Stimulated activated CD8-positive, alpha-beta memory T cell treated with anti-CD3 and anti-CD28 coated beads, Interleukin-15, amount 100 ng/mL, for 4 hours (primary cell): ENCODE results near the gene GPD2.

ENCODE experiments used
- DNase-seq, 2 donors: peaks; one replicate each; pipeline ENCODE4 v3.0.0-alpha.2; 2020; ENCODE audit warnings: low read depth in 2 of 2

GPD2 gene

DNA sequence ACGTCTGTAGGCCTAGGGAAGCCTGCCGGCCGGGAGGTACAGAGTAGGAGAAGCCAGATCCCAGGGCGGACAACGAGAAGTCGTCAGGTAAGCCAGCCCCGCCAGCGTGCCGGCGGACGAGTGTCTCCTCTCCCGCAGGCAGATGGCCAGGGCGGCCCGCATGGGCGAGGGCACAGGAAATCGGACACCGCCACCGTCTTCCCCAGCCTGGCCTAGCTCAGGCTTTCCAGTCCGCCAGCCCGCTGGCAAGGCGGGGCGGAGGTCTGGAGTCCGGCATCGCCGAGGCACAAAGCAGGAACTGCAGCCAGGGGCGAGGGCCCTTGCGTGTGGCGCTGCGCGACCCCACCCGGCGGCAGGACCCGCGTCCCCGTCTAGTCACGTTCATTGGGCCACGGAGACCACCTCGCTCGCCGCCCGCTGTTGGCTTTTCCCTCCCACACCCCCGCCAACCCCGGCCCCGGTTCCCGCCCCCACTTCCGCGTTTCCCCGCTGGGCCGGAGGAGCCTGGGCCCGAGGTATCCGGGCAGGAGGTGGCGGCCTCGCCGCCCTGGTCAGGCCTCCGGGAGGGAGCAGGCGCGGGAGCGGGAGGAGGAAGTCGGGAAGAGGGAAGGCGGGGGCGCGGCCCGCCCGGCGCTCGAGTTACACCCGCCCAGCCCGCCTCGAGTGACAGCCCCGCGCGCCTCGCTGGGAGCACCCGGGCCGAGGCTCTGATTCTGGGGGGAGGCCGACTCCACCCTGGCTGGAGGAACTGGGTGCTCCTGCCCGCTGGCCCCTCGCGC, at the start of gene GPD2:
Gene GPD2, plus strand, starts transcription at position 662 of the 779 bp plus-strand sequence. CDS start 39,727 bp downstream, outside the sequence.
- peak; percentile 32 to 45 for DNase-seq

DNA sequence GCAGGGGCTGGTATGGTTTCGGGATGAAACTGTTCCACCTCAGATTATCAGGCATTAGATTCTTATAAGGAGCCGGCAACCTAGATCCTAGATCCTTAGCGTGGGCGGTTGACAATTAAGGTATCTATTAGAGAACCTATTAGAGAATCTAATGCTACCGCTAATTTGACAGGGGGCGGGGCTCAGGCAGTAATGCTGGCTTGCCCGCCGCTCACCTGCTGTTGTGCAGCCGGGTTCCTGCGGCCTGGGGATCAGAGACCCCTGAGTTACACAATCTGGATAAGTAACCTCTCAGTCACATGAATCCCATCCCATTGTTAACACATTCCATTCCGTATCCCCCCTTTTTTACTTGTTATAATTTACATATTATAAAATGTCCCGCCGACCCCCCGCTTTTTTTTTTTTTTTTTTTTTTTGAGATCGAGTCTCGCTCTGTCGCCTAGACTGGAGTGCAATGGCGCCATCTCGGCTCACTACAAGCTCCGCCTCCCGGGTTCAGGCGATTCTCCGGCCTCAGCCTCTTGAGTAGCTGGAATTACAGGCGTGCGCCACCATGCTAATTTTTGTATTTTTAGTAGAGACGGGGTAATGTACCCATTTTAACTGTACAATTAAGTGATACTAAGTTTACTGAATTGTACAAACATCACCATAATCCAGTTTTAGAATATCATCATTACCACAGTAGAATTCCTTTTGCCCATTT, 42.0 kb upstream of the GPD2 start:
- DNase-seq: no peak

DNA sequence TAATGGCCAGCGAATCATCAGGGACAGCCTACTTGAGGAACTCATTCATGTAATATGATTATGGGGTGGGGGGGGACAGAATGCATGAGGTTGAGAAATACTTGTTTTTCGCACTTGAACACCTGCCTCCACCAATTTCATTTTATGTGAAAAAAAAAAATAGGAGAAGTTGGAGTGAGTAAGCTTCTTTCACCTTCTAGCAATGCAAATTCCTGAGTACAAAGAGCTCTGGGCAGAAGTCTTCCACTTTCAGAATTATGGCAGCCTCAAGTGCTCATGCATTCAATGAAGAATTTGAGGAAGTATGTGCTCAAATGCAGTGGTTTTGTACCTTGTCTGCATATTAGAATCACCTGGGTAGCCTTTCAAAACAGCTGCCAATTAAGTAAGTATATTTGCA, 40.1 kb upstream of the GPD2 start:
- no peak for DNase-seq

DNA sequence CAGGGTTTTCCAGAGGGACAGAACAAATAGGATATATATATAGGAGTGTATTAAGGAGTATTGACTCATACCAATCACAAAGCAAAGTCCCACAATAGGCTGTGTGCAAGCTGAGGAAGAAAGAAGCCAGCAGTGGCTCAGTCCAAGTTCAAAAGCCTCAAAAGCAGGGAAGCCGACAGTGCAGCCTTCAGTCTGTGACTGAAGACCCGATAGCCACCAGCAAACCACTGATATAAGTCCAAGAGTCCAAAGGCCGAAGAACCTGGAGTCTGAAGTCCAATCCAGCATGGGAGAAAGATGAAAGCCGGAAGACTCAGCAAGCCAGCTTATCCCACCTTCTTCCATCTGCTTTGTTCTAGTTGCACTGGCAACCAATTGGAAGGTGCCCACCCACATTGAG, 39.0 kb upstream of the GPD2 start:
- DNase-seq: no peak

DNA sequence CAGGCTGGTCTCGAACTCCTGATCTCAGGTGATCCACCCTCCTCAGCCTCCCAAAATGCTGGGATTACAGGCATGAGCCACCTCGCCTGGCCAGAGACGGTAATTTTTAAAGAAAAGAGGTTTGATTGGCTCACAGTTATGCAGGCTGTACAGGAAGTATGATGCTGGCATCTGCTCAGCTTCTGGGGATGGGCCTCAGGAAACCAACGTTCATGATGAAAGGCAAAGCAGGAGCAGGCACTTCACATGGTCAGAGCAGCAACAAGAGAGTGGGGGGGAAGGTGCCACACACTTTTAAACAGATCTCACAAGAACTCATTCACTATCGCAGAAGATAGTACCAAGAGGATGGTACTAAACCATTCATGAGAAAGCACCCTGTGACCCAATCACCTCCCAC, 38.0 kb upstream of the GPD2 start:
- no peak for DNase-seq

DNA sequence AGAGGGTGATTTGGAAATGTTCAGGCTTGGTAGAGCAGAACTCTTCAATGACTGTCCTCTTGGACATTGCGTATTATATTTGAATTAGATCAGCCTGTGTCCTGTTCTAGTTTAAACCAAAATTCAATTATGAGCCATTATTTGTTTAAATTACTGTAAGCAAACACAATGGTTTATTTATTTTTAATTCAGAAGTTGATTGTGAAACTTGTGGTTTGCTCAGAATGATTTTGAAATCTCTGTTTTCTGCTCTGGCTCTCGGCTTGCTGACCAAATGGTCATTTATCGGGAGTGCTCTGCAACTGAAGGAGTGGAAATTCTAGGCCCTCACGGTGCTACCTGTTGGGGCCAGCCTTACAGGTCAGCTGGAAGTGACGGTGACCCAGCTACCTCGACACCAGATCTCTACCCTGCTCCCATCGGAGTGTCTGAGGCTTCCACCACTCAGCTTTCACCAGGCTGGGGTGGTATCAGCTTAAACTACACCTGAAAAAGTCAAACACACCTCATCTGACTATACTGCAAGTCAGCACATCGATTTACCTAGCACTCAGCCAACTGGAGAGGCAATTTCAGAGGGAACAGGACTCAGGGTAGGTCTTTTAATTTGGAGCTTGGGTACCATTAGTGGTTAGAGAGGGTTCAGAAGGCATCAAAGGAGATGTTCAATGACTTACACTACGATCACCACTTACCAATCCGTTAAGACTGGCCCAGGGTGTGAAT, 36.8 kb upstream of the GPD2 start:
- DNase-seq: no peak

DNA sequence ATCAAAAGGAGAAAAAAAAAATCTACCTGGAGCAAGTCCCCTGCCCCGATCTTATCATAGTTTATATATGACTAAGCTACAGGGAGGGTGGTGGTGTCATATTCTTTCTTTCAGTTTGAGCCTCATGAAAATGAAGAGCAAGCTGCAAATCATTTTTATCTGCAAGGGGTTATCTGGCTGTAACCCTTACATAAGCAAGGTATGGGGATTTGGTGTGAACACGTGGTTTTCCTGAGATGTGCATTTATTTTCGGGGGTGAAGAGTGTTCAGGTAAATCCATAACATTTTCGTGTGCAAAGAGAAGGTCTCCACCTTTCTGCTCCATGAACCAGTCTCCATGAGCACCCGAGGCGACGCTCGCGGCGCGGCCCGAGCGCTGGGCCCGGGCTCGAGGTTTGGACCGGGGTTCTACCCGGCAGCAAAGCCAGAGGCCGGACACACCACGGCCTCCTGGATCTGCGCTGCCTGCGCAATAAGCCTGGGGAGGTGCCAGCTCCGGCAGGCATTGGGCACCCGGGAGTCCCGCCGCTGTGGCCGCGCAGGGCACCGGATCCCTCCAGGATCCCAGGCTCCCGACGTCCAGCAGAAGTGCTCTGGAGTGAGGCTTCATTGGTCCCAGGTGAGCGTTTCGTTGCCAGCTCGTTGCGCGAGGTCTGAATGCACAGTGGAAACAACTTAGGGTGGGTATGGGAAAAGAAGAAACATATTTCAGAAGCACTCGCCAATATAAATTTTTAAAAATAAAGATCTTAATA, 36.1 kb upstream of the GPD2 start:
- no peak for DNase-seq

DNA sequence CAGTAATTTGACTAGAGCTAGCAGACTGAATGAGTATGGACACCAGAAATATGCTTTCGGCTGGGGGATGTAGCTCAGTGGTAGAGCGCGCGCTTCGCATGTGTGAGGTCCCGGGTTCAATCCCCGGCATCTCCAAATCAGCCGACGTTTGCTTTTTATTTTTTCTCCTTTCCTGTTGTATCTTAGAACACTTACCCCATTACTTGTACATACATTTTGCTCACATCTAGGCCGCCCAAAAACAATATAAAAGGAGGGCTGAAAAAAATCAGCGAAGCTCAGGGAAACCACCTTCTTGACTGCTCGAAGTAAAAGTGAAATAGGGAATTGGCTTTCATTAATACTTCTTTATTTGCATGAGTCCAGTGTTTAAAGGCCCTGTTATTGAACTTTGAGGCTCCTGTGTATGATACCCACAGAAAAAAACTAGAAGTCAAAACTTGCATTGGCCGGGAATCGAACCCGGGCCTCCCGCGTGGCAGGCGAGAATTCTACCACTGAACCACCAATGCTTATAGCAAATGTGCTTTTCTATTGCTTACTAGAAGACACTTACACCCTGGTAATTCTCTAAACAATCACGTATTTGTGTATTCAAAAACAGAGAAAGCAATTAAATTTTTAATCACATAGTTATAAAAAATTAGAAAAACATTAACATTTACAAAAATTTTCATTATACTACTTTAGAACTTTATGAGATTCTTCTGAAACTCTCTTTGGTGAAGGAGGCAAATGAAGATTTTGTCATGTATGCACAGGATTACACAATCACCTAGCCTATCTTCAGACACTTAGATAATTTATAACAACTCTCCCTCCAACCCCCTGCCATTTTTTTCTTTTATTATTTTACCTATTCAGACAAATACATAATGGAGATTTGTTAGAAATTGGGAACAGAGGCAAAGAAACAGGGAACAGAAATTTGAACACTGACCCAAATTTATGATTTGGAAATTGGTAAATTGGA, 35.2 kb upstream of the GPD2 start:
- peak; percentile 50 to 66 for DNase-seq

DNA sequence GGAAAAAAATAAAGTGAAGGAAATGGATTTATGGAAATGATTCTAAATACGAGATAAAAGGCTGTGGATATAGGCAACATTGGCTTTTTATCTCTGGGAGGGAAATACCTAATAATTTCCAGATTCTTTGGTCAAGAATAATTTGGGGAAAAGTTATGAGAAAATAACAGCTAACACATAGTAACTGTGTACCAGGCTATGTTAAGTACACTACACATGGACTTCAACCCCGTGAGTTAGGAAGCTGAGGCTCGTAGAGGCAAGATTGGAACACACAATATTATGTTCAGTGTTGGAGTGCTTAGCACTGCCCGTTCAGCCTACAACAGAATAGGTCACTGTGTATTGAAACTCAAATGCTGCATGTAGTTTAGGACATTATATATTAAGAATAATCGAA, 34.3 kb upstream of the GPD2 start:
- DNase-seq: no peak

DNA sequence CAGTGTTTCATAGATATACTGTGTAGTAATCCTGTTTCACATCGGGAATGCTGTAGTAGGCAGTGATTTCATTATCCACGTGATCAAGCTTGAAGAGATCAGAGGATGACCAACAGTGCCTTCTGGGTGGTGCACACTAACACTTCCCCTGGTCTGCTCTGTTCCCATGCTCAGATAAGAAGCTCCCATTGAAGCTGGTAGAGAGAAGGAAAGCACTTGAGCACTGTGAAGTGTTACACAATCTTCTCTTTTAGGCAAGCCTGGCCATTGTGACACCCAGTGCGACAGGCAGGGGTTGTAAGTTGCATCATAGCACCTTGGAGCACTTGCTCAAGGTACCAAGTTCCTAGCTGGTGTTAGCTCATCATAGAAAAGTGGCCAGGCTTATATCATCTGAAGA, 30.6 kb upstream of the GPD2 start:
- DNase-seq: no peak

DNA sequence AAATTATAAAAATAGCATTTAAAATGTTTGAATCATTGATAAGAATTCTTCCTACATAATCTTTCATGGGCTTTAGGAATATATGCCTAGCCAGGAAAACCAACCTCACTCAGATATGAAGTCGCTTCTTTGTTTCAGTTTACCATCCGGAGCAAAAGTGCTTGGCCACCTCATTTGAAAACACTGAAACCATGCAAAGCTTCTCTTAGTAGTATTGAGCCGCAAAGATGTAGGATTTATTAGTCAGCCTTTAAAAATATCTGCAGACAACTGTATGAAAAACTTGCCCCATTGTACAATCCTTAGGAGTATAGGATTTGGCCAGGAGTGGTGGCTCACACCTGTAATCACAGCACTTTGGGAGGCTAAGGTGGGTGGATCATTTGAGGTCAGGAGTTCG, 24.3 kb upstream of the GPD2 start:
- DNase-seq: no peak

DNA sequence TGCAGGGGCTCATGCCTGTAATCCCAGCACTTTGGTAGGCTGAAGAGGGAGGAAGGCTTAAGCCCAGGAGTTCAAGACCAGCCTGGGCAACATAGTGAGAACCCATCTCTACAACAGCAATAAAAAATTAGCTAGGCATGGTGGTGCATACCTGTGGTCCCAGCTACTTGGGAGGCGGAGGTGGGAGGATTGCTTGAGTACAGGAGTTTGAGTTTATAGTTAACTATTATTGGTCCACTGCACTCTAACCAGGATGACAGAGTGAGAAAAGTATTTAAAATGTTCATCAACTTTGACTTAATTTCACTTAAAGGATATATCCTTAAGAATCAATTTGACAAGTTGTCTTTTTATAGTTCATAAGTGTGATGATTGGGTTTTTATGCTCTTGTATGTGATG, 14.3 kb upstream of the GPD2 start:
- DNase-seq: no peak

DNA sequence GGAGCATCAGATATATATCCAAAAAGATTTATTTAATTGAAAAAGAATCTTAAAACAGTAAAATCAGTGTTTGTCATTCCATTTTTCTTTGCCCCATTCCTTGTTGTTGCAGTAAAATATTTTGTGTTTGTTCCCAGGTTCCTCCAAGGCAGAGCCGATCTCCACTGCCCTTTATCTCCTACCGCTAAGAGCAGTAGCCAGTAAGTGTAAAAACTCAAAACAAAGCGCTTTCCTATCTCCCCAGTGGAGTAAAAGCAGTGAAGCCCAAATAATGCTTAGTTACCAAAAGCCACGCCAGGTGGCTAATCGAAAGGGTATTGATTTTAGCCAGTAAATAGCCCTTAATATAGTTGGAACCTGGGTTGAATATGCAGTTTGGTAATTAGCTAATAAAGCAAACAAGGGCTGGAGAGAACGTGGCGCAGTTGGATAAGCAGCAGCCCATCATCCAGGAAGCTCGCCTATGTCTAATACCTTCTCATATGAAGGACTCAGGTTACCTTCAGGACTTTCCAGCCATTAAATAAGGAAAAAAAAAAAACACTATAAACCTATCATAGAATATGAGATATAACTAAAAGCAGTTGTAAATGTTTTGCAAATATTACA, 12.4 kb upstream of the GPD2 start:
- no peak for DNase-seq

DNA sequence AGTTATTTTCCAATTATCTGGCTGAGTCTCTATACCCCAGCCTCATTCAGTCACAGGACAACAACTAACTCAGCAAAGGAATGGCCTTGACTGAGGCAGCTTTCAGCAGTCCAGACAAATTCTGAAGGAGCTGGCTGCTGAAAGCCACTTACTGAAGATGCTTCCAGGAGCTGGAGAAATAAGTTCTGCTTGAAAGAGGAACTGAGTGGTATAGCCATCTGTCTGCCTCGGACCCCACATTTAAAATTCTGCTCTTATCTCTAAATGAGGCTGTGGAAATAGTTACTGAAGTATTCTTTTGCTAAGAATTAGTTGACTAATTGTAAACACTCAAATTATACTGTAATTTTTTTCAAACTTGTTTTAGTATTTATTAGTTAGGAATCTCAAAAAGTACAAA, 9.1 kb upstream of the GPD2 start:
- no peak for DNase-seq

DNA sequence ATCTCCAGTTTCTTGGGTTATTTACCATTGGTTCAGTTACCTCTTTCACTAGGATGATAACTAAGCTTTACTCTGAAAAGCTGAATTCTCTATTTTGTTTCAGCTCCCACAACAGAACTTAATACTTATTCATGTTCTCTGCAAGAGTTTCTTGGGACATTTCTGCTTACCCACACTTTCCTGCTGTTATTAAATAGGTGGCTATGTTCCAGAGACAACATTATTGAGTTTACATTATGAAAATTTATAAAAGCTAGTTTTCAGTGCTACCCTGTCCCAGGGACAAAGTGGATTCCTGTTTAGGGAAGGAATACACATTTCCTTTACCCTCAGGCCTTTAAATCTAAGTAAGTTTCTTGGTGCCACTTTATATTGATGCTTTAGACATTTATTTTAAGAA, 7.0 kb upstream of the GPD2 start:
- DNase-seq: no peak

DNA sequence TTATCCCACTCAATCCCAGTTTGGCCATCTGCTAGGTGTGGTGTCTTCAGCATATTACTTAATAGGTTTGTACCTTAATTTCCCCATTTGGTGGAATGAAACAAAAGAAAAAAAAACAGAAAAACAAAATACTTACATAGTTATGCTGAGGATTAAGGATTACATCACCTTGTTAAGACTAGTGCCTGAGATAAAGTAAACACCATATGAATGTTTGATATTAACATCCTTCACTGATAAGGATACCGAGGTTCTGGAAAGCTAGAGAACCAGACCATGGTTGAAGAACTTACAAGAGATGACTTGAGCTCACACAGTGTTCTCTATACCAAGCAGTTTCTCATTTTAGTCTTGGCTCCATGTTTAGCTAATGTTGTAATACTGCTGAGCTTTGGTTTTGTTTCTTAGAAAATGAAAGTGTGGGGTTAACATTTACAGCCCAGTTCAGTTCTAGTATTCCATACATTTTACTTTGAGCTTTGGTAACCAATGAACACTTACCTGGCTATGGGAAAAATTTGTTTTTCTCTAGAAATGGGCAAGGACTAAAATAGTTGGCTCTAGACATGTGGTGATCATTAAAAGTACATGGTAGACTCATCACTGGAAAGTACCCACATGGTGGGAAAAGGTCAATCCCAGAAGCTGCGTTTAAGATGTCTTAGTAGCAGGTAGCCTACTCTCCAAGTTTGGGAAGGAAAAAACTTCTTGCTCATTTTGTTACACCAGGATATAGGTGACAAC, 5.8 kb upstream of the GPD2 start:
- DNase-seq: no peak

DNA sequence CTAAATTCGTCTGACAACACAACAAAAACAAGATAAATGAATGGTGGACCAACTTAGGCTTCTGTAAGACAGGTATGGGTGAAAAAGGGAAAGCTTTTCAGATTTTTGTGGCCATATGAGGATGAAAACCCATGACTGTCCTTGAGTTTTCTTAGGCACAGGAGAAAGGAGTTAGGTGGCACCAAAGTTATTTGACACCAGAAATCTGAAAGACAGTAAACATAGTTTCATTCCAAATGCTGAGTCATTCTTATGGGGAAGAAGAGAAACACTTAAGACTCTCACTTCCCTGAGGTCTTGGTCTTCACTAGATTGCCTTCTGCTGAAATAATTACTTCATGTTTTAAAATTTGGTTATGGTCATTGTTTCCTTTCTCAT, 5.2 kb upstream of the GPD2 start:
- no peak for DNase-seq

DNA sequence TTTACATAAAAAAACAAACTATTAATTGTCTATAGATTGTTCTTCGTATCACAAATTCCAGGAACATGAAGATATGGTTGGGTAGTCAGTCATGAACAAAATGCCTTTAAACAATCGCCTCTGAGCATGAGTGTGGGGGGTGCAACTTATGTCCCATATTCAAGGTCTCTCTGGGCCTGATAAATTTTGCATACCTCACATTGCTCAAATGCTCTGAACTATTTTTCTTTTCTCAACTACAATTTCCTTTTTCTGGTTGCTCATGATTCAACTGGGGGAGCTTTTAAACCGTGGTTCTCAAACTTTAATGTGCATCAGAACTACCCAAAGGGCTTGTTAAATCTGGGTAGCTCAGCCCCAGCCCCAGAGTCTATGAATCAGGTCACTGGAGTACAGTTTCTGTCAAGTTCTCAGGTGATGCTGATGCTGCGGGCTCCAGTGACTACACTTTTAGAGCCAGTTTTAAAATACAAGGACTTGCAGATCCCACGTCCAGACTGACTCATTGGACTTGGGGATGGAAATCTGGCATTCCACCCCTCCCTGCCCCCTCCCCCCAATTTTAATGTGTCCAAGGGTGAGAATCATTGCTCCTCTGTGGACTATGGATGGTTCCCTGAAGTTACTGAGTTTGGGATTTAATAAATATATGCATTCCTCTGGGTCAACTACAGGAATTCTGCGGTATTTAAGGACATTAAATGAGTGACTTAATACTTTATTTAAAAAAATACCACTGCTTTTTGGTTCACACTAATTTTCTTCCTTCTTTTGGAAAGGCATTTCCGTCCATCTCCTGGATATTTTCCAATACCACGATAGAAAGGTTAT, 1.5 kb upstream of the GPD2 start:
- DNase-seq: no peak

DNA sequence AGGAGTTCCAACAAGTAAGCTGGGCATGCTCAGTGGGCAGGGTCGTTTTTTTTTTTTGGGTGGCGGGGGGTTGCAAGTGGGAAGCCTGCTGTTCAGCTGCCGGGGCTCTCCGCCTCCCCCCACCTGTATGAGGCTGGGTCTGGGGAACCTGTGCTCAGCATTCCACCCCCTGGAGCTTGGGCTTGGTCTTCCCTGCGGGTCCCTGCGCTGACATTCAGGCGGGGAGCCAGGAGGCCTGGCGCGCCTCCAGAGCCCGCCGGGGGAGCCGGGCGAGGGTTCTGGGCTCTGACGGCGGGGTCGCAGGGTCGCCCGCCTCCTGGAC, 822 bp upstream of the GPD2 start:
- no peak for DNase-seq
